OCI-LY7 (cell line): ENCODE measurements around the gene CNPPD1.

Experiments
- CTCF ChIP-seq: fragments of 200-600 bp; sonication (generic); conservative IDR thresholded peaks from 2 replicates; pipeline ENCODE4 v1.5.1; 2014; ENCODE audit warnings: mild to moderate bottlenecking, antibody characterized with exemption, low read length, moderate library complexity, mixed read lengths
- EZH2phosphoT487 ChIP-seq: fragments of 200-600 bp; sonication (generic); IDR thresholded peaks from 2 replicates; pipeline ENCODE4 v1.6.1; 2018; ENCODE audit warnings: low read depth, borderline replicate concordance, mild to moderate bottlenecking, mixed run types, antibody characterized with exemption, low read length, moderate library complexity, mixed read lengths

- TF ChIP-seq CTCF (no peak), EZH2phosphoT487 (no peak)
Observed at GRCh38 chr2:219199470-219200211, 22.9 kb upstream of the CNPPD1 start.
